ENCODE measurements around the gene CLASP1. TPM values are rescaled to one million over a fixed set of nuclear protein-coding genes. Genes with fewer than 3 reads are reported as not detected.

Gene CLASP1
- total and polyA plus RNA-seq, 2 of the 8 experiments (the other 6 are each of a cell fraction or from before 2014, with no cell fraction given) = 7.3 to 53.9 TPM

DNA sequence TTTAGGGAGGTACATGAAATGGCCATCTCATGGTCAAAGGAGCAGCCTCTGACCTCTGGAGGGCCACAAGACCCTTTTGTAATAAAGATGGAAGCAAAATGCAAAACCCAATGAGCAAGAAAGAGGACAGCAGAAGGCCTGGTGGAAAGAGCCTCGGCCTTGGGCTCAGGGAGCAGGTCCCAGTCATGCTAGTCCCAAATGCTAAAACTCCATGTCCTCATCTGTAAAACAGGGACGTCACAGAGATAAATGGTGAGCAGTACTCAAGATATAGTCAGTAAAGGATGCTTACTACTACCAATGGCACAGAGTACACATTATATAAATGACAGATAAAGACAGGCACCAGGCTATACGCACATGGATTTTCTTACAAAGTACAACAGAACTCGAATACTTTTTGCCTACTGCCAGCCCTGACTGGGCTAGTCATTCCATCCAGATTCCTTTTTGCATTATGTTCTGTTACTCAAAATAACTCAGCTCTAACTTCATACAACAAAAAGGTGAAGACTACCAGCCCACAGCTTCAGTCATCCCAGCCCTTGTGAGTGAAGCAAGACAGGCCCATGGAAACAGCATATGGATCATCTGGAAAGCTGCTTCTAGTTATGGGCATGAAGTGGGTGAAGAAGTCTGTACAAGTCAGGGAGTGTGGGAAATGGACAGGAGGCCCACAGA, 299.4 kb downstream of the CLASP1 start (continued):
- TF ChIP-seq, protein P1, sequence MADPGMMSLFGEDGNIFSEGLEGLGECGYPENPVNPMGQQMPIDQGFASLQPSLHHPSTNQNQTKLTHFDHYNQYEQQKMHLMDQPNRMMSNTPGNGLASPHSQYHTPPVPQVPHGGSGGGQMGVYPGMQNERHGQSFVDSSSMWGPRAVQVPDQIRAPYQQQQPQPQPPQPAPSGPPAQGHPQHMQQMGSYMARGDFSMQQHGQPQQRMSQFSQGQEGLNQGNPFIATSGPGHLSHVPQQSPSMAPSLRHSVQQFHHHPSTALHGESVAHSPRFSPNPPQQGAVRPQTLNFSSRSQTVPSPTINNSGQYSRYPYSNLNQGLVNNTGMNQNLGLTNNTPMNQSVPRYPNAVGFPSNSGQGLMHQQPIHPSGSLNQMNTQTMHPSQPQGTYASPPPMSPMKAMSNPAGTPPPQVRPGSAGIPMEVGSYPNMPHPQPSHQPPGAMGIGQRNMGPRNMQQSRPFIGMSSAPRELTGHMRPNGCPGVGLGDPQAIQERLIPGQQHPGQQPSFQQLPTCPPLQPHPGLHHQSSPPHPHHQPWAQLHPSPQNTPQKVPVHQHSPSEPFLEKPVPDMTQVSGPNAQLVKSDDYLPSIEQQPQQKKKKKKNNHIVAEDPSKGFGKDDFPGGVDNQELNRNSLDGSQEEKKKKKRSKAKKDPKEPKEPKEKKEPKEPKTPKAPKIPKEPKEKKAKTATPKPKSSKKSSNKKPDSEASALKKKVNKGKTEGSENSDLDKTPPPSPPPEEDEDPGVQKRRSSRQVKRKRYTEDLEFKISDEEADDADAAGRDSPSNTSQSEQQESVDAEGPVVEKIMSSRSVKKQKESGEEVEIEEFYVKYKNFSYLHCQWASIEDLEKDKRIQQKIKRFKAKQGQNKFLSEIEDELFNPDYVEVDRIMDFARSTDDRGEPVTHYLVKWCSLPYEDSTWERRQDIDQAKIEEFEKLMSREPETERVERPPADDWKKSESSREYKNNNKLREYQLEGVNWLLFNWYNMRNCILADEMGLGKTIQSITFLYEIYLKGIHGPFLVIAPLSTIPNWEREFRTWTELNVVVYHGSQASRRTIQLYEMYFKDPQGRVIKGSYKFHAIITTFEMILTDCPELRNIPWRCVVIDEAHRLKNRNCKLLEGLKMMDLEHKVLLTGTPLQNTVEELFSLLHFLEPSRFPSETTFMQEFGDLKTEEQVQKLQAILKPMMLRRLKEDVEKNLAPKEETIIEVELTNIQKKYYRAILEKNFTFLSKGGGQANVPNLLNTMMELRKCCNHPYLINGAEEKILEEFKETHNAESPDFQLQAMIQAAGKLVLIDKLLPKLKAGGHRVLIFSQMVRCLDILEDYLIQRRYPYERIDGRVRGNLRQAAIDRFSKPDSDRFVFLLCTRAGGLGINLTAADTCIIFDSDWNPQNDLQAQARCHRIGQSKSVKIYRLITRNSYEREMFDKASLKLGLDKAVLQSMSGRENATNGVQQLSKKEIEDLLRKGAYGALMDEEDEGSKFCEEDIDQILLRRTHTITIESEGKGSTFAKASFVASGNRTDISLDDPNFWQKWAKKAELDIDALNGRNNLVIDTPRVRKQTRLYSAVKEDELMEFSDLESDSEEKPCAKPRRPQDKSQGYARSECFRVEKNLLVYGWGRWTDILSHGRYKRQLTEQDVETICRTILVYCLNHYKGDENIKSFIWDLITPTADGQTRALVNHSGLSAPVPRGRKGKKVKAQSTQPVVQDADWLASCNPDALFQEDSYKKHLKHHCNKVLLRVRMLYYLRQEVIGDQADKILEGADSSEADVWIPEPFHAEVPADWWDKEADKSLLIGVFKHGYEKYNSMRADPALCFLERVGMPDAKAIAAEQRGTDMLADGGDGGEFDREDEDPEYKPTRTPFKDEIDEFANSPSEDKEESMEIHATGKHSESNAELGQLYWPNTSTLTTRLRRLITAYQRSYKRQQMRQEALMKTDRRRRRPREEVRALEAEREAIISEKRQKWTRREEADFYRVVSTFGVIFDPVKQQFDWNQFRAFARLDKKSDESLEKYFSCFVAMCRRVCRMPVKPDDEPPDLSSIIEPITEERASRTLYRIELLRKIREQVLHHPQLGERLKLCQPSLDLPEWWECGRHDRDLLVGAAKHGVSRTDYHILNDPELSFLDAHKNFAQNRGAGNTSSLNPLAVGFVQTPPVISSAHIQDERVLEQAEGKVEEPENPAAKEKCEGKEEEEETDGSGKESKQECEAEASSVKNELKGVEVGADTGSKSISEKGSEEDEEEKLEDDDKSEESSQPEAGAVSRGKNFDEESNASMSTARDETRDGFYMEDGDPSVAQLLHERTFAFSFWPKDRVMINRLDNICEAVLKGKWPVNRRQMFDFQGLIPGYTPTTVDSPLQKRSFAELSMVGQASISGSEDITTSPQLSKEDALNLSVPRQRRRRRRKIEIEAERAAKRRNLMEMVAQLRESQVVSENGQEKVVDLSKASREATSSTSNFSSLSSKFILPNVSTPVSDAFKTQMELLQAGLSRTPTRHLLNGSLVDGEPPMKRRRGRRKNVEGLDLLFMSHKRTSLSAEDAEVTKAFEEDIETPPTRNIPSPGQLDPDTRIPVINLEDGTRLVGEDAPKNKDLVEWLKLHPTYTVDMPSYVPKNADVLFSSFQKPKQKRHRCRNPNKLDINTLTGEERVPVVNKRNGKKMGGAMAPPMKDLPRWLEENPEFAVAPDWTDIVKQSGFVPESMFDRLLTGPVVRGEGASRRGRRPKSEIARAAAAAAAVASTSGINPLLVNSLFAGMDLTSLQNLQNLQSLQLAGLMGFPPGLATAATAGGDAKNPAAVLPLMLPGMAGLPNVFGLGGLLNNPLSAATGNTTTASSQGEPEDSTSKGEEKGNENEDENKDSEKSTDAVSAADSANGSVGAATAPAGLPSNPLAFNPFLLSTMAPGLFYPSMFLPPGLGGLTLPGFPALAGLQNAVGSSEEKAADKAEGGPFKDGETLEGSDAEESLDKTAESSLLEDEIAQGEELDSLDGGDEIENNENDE (IDR thresholded peaks at IDR 0.05; ENCODE audit: insufficient replicate concordance, low read length) = no peak
- no peak for TF ChIP-seq SUZ12 (IDR thresholded peaks at IDR 0.05; ENCODE audit: low read length)
- TF ChIP-seq SAP30 (IDR thresholded peaks at IDR 0.05; ENCODE audit: insufficient read depth, insufficient replicate concordance, low read length) = no peak
- TF ChIP-seq KDM4A (IDR thresholded peaks at IDR 0.05; ENCODE audit: low read depth, low read length, severe bottlenecking) = no peak
- no peak for TF ChIP-seq BRCA1 (IDR thresholded peaks at IDR 0.05; ENCODE audit: low read depth, low read length)
- no peak for TF ChIP-seq CBX5 (IDR thresholded peaks at IDR 0.05; ENCODE audit: low read depth, low read length)
- TF ChIP-seq RNF2 (IDR thresholded peaks at IDR 0.05; ENCODE audit: borderline replicate concordance, low read depth, low read length, missing control alignments, poor library complexity, severe bottlenecking) = no peak
- no peak for TF ChIP-seq SP1 (IDR thresholded peaks at IDR 0.05; ENCODE audit: low read depth, low read length)

Data from H1 (cell line).